GM06990 (cell line): Measurements from ENCODE around the gene SLC36A1.

Experiments
- DNase-seq: peaks from one replicate; pipeline ENCODE4 v3.0.0-alpha.2; 2011; ENCODE audit not compliant: insufficient read length; ENCODE audit errors: extremely low read depth
- H3K27me3 ChIP-seq: replicated peaks from 2 replicates; pipeline ENCODE4 v1.6.0; 2011; ENCODE audit warnings: low read length; ENCODE audit not compliant: control insufficient read depth, insufficient read depth
- H3K36me3 ChIP-seq: 2 replicates; pipeline ENCODE4 v1.5.1; 2011; ENCODE audit warnings: low read length; ENCODE audit not compliant: control insufficient read depth, insufficient read depth
- H3K4me3 ChIP-seq: replicated peaks from 2 replicates; pipeline ENCODE4 v1.5.1; 2011; ENCODE audit warnings: low read depth, mild to moderate bottlenecking, control low read depth, low read length
- TF ChIP-seq, protein P1 (sequence below): IDR thresholded peaks from 2 replicates; pipeline ENCODE4 v1.5.1; 2011; ENCODE audit warnings: low read length, control low read depth, mild to moderate bottlenecking, inconsistent platforms; ENCODE audit not compliant: insufficient read depth, poor library complexity, severe bottlenecking

Gene SLC36A1

DNA sequence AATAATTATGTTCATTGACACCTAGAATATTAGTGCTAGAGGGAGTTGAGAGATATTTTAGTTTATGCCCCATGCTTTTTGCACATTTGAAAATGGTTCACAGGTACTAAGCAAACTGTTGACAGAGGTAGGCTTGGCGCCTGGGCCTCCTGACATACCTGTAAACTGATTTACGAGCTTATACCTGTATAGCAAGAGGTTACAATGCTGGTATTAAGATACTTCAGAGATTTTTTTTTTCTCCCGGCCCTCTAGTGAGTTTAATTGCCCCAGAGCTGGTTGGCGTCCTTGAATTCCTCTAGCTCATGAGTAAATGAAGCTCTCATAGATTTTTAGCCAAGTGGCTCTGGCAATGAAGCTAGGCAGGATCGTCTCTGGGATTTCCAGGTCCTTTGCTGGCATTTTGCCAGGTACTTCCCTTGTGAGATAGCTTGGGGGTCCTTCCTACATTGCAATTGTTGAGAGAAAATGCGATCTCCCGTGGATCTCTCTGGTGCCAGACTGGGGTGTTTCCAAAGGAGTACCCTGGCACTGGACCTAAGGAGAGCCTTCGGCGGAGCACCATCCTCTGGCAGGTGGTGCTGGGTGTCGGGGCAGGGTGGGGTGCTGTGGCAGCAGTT lies 9.0 kb downstream of the SLC36A1 start:
- DNase-seq: no peak
- Histone ChIP-seq H3K36me3 (no peaks in the 10 kb centered on the region), H3K27me3 (no peaks in the 10 kb centered on the region), H3K4me3 (no peak overlapping the region)
- TF ChIP-seq, protein P1, sequence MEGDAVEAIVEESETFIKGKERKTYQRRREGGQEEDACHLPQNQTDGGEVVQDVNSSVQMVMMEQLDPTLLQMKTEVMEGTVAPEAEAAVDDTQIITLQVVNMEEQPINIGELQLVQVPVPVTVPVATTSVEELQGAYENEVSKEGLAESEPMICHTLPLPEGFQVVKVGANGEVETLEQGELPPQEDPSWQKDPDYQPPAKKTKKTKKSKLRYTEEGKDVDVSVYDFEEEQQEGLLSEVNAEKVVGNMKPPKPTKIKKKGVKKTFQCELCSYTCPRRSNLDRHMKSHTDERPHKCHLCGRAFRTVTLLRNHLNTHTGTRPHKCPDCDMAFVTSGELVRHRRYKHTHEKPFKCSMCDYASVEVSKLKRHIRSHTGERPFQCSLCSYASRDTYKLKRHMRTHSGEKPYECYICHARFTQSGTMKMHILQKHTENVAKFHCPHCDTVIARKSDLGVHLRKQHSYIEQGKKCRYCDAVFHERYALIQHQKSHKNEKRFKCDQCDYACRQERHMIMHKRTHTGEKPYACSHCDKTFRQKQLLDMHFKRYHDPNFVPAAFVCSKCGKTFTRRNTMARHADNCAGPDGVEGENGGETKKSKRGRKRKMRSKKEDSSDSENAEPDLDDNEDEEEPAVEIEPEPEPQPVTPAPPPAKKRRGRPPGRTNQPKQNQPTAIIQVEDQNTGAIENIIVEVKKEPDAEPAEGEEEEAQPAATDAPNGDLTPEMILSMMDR: no peak

DNA sequence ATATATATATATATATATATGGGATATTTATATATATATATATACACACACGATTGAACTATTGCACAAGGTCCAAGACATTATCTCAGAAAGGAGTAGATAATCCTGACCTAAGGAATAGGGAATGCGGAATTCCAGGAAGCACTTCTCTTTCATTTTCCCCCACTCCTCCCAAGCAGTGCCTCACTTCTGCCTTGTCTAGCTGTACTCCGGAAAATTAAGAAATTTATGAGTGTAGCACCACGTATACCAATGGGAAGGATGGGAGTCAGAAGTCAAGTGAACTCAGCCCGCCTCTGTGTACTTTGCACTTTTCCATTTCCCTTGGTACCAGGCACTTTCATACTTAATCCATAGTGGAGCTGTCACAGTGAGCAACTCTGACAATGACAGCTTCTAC lies 10.9 kb downstream of the SLC36A1 start:
- TF ChIP-seq, protein P1: no peak
- Histone ChIP-seq H3K27me3 (no peaks in the 10 kb centered on the region), H3K4me3 (no peak overlapping the region), H3K36me3 (no peaks in the 10 kb centered on the region)
- no peak for DNase-seq

DNA sequence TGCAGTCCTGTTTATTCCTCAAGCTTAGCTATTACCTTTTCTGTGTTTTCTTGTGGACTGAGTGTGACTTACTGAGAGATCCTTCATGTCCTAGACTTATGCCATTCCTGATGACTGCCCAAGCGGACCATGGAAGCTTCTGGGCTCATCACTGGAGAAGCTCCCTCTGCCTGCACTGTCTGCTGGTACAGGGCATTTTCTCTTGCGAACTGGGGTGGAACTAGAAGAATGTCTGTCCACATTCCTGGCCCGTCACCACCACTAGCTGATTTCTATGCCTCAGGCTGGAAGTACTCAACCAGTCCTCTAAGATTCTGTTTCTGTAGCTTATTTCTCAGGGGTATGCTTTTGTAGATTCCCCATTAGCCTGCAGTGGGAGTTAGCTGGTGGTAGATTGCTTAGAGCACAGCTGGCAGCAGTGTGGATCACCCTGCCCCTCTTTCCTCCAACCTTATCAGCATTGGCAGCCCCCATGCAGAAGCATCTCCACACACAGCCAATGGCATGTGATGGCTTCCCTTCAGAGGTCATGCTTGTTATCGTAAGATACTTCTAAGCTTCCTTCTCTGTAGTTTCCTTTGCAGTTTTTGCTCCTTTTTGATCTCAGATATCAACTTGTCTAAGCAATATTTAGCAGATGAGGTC lies 12.4 kb downstream of the SLC36A1 start:
- DNase-seq: no peak
- H3K36me3 ChIP-seq: no peaks in the 10 kb centered on the region
- no peak overlapping the region for H3K4me3 ChIP-seq
- no peaks in the 10 kb centered on the region for H3K27me3 ChIP-seq
- TF ChIP-seq, protein P1: no peak

DNA sequence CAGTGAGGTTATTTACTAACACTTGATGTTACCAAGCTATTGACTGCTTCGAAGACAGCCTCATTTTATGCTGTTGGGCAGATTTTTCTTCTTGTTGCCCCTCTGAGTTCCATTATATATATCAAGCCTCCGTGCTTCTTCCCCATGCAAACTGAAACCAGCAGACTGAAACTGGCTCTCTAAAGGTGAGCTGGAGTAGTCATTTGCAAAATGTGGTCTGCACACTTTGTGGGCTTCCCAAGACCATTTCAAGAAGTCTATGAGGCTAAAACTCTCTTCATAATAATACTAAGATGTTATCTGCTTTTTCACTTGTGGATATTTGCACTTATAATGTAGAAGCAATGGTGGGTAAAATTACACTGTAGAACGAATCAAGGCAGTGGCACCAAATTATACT lies 13.9 kb downstream of the SLC36A1 start:
- Histone ChIP-seq H3K27me3 (no peaks in the 10 kb centered on the region), H3K4me3 (no peak overlapping the region), H3K36me3 (no peaks in the 10 kb centered on the region; the same call in 1 of the 2 replicates)
- TF ChIP-seq, protein P1: no peak
- peak; percentile 23 for DNase-seq

DNA sequence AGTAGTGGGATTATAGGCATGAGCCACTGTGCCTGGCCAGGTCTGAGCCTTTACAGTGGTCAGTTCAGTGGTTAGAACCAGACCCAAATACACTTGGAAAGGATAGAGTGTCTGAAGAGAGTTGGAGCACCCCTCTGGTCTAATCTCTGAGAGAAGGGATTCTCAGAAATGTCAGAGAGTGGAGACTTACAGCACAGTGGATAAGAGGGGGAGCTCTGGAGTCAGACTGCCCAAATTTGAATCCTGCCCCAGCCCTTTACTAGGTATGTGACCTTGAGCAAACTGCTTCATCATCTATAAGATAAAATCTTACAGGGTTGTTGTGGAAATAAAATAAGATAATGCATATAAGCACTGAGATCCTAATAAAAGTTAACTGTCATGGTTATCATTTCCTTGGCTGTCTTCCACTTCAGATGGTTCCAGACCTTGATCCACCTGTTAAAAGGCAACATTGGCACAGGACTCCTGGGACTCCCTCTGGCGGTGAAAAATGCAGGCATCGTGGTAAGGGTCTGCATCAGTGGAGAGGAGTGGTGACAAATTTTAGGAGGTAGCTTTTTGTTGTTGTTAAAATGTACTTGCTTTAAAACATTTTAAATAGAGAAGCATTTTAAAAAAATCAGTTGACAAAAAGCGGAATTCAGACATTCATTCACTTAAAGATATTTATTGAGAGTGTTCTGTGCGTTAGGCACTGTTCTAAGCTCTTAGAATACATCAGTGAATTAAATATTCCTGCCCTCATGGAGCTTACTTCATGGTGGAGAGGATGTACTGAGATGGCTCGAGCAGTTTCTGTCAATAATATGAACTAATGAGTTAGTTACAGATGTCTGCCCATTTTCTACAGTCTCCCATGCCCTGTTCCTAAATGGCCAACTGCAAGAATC lies 16.0 kb downstream of the SLC36A1 start:
- DNase-seq: no peak
- H3K36me3 ChIP-seq: peaks cover 2% of the 10 kb centered on the region
- TF ChIP-seq, protein P1: peak; percentile 31
- no peak overlapping the region for H3K4me3 ChIP-seq
- H3K27me3 ChIP-seq: no peaks in the 10 kb centered on the region
